IMR-90 (cell line): ENCODE results near the gene RBM5.

ENCODE experiments used
- CEBPB ChIP-seq: IDR thresholded peaks from 2 replicates; pipeline ENCODE4 v1.6.1; 2012; ENCODE audit warnings: low read depth, low read length, improper control_type of control experiment
- CTCF ChIP-seq: conservative IDR thresholded peaks from 2 replicates; pipeline ENCODE4 v1.5.1; 2012; ENCODE audit warnings: mild to moderate bottlenecking, low read depth, low read length, improper control_type of control experiment
- MAZ ChIP-seq: IDR thresholded peaks from 2 replicates; pipeline ENCODE4 v1.6.1; 2012; ENCODE audit warnings: low read depth, mild to moderate bottlenecking, low read length, improper control_type of control experiment, moderate library complexity, borderline replicate concordance
- SMC3 ChIP-seq: fragments of 150-350 bp; IDR thresholded peaks from 2 replicates; pipeline ENCODE4 v1.6.1; 2016; ENCODE audit warnings: low read depth, mild to moderate bottlenecking, antibody characterized with exemption, low read length, moderate library complexity
- USF2 ChIP-seq: fragments of 150-350 bp; IDR thresholded peaks from 2 replicates; pipeline ENCODE4 v1.6.1; 2017; ENCODE audit warnings: mild to moderate bottlenecking, antibody characterized with exemption, low read length, low read depth

- TF ChIP-seq USF2: no peak
- TF ChIP-seq CTCF: no peak
- TF ChIP-seq MAZ: no peak
- no peak for TF ChIP-seq SMC3
- TF ChIP-seq CEBPB: no peak
These were observed 31.8 kb downstream of the RBM5 start for GRCh38 chr3:50120364-50121071.
